ENCODE results near the gene HPSE2.
A peak's percentile ranks its signal among the peaks of the same experiment; 100 is the strongest.

HPSE2 gene

DNA sequence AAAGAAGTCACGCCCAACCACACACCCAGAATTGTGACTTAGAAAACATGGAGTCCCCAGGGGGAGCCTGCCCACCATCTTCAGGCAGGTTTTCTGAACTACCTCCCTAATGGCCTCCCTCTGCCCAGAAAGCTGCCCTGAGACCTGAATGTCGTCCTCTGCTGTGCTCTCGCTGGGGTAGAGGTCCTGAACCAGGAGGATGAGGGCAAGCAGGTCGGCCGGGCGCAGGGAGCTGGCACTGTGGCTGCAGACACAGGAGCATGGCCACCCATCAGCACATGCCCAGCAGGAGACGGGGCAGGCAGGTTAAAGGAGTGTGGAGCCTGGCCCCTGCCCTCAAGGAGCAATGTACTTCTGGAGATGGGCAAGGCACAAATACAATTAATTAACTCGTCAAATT is 805.2 kb downstream of the HPSE2 start:
- H3K27ac ChIP-seq: no peak overlapping the region
- TF ChIP-seq, protein P1, sequence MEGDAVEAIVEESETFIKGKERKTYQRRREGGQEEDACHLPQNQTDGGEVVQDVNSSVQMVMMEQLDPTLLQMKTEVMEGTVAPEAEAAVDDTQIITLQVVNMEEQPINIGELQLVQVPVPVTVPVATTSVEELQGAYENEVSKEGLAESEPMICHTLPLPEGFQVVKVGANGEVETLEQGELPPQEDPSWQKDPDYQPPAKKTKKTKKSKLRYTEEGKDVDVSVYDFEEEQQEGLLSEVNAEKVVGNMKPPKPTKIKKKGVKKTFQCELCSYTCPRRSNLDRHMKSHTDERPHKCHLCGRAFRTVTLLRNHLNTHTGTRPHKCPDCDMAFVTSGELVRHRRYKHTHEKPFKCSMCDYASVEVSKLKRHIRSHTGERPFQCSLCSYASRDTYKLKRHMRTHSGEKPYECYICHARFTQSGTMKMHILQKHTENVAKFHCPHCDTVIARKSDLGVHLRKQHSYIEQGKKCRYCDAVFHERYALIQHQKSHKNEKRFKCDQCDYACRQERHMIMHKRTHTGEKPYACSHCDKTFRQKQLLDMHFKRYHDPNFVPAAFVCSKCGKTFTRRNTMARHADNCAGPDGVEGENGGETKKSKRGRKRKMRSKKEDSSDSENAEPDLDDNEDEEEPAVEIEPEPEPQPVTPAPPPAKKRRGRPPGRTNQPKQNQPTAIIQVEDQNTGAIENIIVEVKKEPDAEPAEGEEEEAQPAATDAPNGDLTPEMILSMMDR (IDR thresholded peaks at IDR 0.05; ENCODE audit: low read depth, low read length, missing control alignments): no peak
- peaks cover 35% of the 10 kb centered on the region for H3K36me3 ChIP-seq (replicated peaks)
- no peaks in the 10 kb centered on the region for H3K27me3 ChIP-seq (replicated peaks)
- H3K4me3 ChIP-seq (ENCODE audit: low read depth, low read length): no peak overlapping the region
- DNase-seq: no peak
- in situ Hi-C loops (cut with HindIII; ENCODE audit: low pct_ligation_motif_present, low sequenced_read_pairs): no loop called here

DNA sequence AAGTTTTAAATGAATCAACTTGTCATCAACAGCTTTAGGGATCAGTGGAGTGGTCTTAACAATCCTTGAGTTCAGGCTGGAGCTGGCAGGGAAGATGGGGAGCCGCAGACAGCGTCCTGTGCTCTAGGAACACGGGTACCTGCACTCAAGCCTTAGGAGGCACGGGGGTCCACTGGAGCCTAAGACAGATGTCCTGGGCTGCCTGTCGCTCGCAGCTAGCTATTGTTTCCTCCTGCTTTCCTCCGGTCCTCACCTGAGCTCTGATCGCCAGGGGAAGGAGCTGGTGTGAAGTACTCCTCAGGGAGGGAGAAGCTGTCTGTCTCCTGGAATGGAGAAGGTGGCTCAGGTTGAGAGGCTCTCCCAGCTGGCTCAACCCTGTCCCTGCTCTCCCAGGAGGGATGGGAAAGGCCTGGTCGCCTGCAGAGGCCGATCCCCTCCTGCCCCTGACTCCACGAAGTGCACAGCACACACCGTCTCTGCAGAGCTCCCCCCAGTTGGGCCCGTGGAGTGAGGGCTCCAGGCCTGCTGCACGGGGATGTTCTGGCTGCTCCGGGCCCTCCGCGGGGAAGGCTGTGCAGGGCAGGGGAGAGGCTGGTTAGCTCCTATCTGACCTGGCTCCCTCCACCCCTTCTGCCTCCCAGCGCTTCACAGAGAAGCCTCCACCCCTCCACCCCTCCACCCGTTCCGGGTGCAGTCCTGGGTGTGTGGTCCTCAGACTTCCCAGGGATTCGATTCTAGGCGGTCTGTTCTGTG is 806.2 kb downstream of the HPSE2 start:
- Histone ChIP-seq H3K27me3 (replicated peaks) (no peaks in the 10 kb centered on the region), H3K36me3 (replicated peaks) (peaks cover 26% of the 10 kb centered on the region), H3K4me3 (ENCODE audit: low read depth, low read length) (no peak overlapping the region), H3K27ac (no peak overlapping the region)
- no peak for DNase-seq
- TF ChIP-seq, protein P1 (IDR thresholded peaks at IDR 0.05; ENCODE audit: low read depth, low read length, missing control alignments): no peak
- in situ Hi-C loops (cut with HindIII; ENCODE audit: low pct_ligation_motif_present, low sequenced_read_pairs): no loop called here

DNA sequence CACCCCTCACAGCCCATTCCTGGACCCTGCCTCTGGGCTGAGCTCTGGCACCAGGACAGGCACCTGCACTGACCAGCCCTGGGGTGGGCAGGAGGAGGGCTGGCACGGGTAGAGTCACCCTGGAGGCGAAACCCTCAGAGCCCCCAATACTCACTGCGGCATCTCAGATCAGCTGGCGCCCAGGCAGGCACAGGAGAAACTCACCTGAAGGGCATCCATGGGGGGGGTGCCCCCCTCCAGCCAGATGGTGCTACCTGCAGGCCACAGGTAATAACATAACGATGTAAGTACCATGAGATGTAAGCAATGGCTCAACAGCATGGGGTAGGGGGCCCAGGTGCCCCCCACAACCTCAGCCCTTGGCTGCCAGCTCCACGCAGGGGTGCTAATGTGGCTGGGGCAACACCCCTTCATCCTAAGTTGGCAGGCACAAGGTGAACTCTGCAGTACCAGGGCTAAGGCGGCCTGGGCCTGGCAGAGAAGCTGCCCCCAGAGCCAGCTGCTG is 808.6 kb downstream of the HPSE2 start:
- in situ Hi-C loops (cut with HindIII; ENCODE audit: low pct_ligation_motif_present, low sequenced_read_pairs): no loop called here
- TF ChIP-seq, protein P1 (IDR thresholded peaks at IDR 0.05; ENCODE audit: low read depth, low read length, missing control alignments): no peak
- H3K36me3 ChIP-seq (replicated peaks): peaks cover 19% of the 10 kb centered on the region
- no peak overlapping the region for H3K27ac ChIP-seq
- no peaks in the 10 kb centered on the region for H3K27me3 ChIP-seq (replicated peaks)
- H3K4me3 ChIP-seq (ENCODE audit: low read depth, low read length): no peak overlapping the region
- DNase-seq: no peak

DNA sequence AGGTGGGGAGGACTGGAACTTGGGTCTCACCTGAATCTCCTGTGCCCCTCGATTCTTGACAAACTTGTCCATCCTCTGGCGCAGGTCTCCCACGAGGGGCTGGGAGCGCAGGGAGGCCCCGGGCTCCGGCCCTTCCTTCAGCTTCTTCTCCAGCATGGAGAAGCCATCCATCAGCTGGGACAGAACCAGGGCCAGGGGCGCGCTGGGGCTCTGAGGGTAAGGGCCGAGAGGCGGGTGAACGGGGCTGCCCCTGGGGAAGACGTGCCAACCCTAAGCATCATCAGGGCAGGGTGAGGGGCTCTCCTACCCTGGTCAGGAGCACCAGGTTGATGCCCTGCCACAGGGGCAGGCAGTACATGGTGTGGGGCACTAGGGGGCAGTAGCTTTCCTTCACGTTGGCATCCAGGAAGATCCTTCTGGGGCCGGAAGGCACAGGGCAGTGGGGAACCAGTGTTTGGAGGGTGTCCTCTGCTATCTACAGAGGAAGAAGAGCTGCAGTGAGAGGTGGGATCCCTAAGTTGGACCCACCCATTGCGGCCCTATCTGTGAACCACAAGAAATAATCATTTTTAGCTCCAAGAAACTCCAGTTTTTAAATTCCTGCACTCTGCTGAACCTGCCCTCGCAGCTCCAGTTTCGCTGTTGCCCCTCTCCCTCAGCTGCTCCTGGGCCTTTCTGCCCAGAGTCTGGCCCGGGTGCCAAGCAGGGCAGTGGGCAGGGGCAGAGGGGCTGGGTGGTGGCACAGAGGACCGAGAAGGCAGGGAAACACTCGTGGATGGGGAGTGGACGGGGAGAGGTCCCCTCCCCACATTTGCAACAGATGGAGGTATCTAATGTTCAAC is 809.9 kb downstream of the HPSE2 start:
- Histone ChIP-seq H3K27ac (no peak overlapping the region), H3K27me3 (replicated peaks) (no peaks in the 10 kb centered on the region), H3K4me3 (ENCODE audit: low read depth, low read length) (no peak overlapping the region), H3K36me3 (replicated peaks) (peaks cover 9% of the 10 kb centered on the region)
- peak; percentile 26 for DNase-seq
- TF ChIP-seq, protein P1 (IDR thresholded peaks at IDR 0.05; ENCODE audit: low read depth, low read length, missing control alignments): peak; percentile 88
- in situ Hi-C loops (cut with HindIII; ENCODE audit: low pct_ligation_motif_present, low sequenced_read_pairs): no loop called here

DNA sequence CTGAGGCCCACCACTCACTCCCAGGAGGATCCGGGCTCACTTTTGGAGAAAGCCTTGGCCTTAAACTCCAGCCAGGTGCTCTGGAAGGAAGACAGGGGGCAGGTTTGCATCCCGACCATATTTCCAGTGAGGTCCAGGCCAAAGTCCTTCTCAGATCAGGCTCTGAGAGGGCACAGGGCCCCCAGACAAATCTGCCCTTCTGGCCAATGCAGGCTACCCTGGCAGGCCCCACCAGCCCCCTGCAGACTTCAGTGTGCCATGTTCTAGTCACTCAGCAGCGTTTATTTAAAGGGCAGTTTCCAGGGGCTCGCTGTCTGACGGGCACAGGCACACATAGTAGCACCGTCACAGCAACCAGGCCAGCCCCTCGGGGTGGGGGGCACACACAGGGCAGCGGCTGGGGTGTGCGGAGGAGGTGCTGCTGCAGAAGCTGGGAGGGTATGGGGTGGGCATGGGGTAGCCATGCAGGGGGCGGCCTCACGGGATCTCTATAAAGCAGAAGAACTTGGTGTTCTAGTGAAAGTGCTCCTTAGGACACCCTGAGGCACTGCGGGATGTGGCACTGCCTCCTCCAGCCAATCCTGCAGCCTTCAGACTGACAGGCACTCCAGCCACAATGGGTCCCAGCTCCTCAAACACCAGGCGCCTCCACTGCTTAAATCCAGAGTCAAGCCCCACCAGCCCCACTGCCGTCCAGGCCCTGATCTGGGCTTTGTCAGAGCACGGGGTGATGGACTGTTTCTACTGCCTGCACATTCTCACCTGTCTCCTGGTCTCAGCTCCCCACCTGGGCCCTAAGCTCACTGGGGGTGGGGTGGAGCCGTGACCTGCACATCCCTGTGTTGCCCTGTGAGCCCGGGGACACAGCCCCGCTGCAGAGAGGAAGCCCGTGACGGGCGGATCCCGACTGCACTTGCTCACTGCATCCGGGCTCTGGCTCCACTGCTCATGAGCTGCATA is 811.1 kb downstream of the HPSE2 start:
- TF ChIP-seq, protein P1 (IDR thresholded peaks at IDR 0.05; ENCODE audit: low read depth, low read length, missing control alignments): no peak
- in situ Hi-C loops (cut with HindIII; ENCODE audit: low pct_ligation_motif_present, low sequenced_read_pairs): no loop called here
- H3K4me3 ChIP-seq (ENCODE audit: low read depth, low read length): no peak overlapping the region
- H3K36me3 ChIP-seq (replicated peaks): peaks cover 3% of the 10 kb centered on the region
- no peak for DNase-seq
- no peaks in the 10 kb centered on the region for H3K27me3 ChIP-seq (replicated peaks)
- no peak overlapping the region for H3K27ac ChIP-seq
